Activated B cell treated with CpG ODN at 0.5 μM for 24 hours (primary cell): ENCODE results near the gene FARP1. TPM values are rescaled to one million over a fixed set of nuclear protein-coding genes. Genes with fewer than 3 reads are reported as not detected.
"Not testable (repeated sequence)": the region's sequence is repeated elsewhere in the genome, so short reads cannot be mapped to it uniquely, and the experiment has no call there.

Experiments
- ATAC-seq: fragments of 200-7000 bp; cut with Tn5 transposase; one replicate; pipeline ENCODE4 v1.10.0; 2021; ENCODE audit warnings: low read depth, mild to moderate bottlenecking, moderate library complexity
- CTCF ChIA-PET: fragments of 350-600 bp; sonication (Branson Sonifier 250); formaldehyde crosslinking; loops from one replicate; lab custom pipeline; 2021; ENCODE audit warnings: antibody characterized with exemption; lab: Charles Lee
- POLR2A ChIA-PET: fragments of 350-600 bp; sonication (Branson Sonifier 250); formaldehyde crosslinking; loops from one replicate; lab custom pipeline; 2021; ENCODE audit warnings: antibody characterized with exemption; lab: Charles Lee
- DNase-seq: peaks from one replicate; pipeline ENCODE4 v3.0.0; 2022
- H3K27ac Mint-ChIP-seq: one replicate; pipeline ENCODE4 v1.8.0; 2020; ENCODE audit warnings: mixed read lengths
- H3K27me3 Mint-ChIP-seq: one replicate; pipeline ENCODE4 v1.8.0; 2021; ENCODE audit warnings: mixed read lengths
- H3K36me3 Mint-ChIP-seq: one replicate; pipeline ENCODE4 v1.8.0; 2021; ENCODE audit warnings: low read depth, mixed read lengths
- H3K4me1 Mint-ChIP-seq: one replicate; pipeline ENCODE4 v1.8.0; 2021; ENCODE audit warnings: mixed read lengths
- H3K4me3 Mint-ChIP-seq: one replicate; pipeline ENCODE4 v1.8.0; 2020; ENCODE audit warnings: mild to moderate bottlenecking, mixed read lengths
- H3K9me3 Mint-ChIP-seq: one replicate; pipeline ENCODE4 v1.8.0; 2020; ENCODE audit warnings: mixed read lengths
- CTCF ChIP-seq: fragments of 200-600 bp; IDR thresholded peaks from one replicate; pipeline ENCODE4 v1.8.0; 2022; ENCODE audit warnings: antibody characterized with exemption, mild to moderate bottlenecking
- intact Hi-C: fragments of 100-400 bp; cut with micrococcal nuclease; formaldehyde crosslinking; loops from one replicate; pipeline ENCODE4 v1.15.1; 2024
- total RNA-seq: library from RNA; stranded (reverse); gene quantifications from 2 replicates; pipeline ENCODE4 v1.2.3, GENCODE V29; 2022

The FARP1 gene
- total RNA-seq, 1 donor from 2014 or later: 2.1 TPM

DNA sequence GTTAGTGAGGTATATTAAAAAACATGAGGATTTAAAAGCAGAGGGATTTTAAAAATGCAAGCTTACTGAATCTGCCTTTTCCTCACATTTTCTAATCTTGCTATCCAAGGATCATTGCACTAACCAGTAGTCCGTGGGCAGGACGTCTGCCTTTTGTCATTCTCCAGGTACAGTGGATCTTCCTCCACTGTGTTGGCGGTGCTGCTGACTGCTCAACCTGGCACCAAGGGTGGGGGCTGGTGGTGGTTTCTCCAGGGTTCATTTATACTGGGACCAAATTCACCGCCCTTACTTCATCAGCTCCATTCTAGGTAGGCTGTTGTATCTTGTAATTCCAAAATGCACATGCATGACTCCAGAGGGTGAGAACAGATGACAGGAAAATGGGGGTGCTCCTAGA is 264.7 kb downstream of the FARP1 start:
- Mint-ChIP-seq H3K4me1 (peaks cover 4% of the 10 kb centered on the region), H3K9me3 (no peaks in the 10 kb centered on the region), H3K4me3 (no peak overlapping the region), H3K36me3 (no peaks in the 10 kb centered on the region), H3K27me3 (peaks cover 10% of the 10 kb centered on the region), H3K27ac (no peak overlapping the region)
- ChIA-PET POLR2A (no interaction called here), CTCF (no interaction called here)
- no peak for TF ChIP-seq CTCF
- DNase-seq: no peak
- intact Hi-C loops: no loop called here
- no peak for ATAC-seq

GRCh38 chr13:98409281-98409680 is 266.4 kb downstream of the FARP1 start:
- no peak overlapping the region for H3K27ac Mint-ChIP-seq
- ChIA-PET CTCF (no interaction called here), POLR2A (no interaction called here)
- ATAC-seq (no peak), DNase-seq (no peak)
- H3K4me1 Mint-ChIP-seq: peaks cover 4% of the 10 kb centered on the region
- H3K27me3 Mint-ChIP-seq: peaks cover 14% of the 10 kb centered on the region
- H3K9me3 Mint-ChIP-seq: no peaks in the 10 kb centered on the region
- H3K36me3 Mint-ChIP-seq: no peaks in the 10 kb centered on the region
- intact Hi-C loops: no loop called here
- no peak for TF ChIP-seq CTCF
- H3K4me3 Mint-ChIP-seq: no peak overlapping the region

DNA sequence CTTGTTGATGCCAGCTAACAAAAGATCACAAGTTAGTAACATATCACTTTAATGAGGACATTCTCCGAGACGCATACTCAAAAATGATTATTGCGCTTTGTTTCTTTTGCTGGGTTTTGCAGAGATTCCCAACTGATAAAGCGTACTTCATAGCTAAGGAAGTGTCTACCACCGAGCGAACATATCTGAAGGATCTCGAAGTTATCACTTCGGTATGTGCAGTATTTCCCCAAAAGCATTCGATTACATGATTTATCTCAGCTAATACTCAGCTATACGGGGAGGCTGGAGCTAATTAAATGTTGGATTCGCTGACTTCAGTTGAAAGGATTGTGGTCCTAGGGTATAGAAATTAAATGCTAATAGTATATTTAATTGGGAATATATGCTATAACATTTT is 267.7 kb downstream of the FARP1 start:
- Mint-ChIP-seq H3K36me3 (no peaks in the 10 kb centered on the region), H3K4me3 (no peak overlapping the region), H3K27ac (no peak overlapping the region), H3K4me1 (peaks cover 4% of the 10 kb centered on the region), H3K9me3 (no peaks in the 10 kb centered on the region), H3K27me3 (peaks cover 12% of the 10 kb centered on the region)
- CTCF ChIA-PET: no interaction called here
- no peak for DNase-seq
- ATAC-seq: no peak
- intact Hi-C loops: no loop called here
- POLR2A ChIA-PET: no interaction called here
- no peak for TF ChIP-seq CTCF

- no peak for TF ChIP-seq CTCF
- no peaks in the 10 kb centered on the region for H3K36me3 Mint-ChIP-seq
- POLR2A ChIA-PET: no interaction called here
- CTCF ChIA-PET: no interaction called here
- no peak for ATAC-seq
- H3K4me1 Mint-ChIP-seq: peaks cover 4% of the 10 kb centered on the region
- no peak overlapping the region for H3K27ac Mint-ChIP-seq
- H3K4me3 Mint-ChIP-seq: no peak overlapping the region
- intact Hi-C loops: no loop called here
- H3K27me3 Mint-ChIP-seq: peaks cover 12% of the 10 kb centered on the region
- DNase-seq: no peak
- no peaks in the 10 kb centered on the region for H3K9me3 Mint-ChIP-seq
Observed at GRCh38 chr13:98411013-98411412, 268.1 kb downstream of the FARP1 start.

DNA sequence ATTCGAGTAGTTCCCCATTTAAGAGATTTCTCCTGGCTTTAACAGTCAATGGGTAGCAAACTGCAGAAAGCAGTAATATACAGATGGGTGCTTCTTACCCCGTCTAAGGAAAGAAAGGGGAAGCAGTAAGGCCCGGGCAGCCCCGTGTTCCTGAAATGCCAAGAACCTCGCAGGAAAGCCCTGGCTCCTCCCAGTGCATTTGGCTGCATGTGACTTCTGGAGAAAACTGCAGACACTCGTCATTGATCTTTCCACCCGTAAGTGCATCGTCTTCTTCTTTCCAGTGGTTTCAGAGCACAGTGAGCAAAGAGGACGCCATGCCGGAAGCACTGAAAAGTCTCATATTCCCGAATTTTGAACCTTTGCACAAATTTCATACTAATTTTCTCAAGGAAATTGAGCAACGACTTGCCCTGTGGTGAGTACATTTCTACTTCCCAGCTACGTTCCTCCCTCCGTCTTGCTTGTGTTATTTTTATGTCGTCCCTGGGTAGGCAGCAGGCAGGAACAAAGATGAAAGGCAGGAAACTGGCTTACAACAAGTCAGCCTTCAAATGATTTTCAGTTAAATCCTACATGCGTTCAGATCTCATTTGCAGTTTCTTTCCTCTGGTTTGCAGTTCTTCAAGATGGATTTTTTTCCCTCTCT is 268.8 kb downstream of the FARP1 start:
- H3K27ac Mint-ChIP-seq: no peak overlapping the region
- POLR2A ChIA-PET: no interaction called here
- ATAC-seq: no peak

DNA sequence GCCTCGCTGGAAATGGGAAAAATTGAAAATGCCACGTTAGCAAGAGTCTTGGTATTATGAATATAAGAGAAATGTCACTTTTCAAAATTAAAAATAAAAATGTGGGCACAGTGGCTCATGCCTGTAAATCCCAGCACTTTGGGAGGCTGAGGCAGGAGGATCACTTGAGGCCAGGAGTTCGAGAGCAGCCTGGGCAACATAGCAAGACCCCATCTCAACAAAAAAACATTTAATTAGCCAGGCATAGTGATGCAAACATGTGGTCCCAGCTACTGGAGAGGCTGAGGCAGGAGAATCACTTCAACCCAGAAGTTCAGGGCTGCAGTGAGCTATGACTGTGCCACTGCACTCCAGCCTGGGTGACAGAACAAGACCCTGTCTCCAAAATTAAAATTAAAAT is 270.4 kb downstream of the FARP1 start:
- H3K36me3 Mint-ChIP-seq, ATAC-seq, H3K9me3 Mint-ChIP-seq, DNase-seq, H3K27ac Mint-ChIP-seq, intact Hi-C loops, POLR2A ChIA-PET, H3K4me1 Mint-ChIP-seq, H3K4me3 Mint-ChIP-seq, CTCF ChIA-PET: not testable (repeated sequence)
- peaks cover 12% of the 10 kb centered on the region for H3K27me3 Mint-ChIP-seq

More for the DNA sequence above, 268.8 kb downstream of the FARP1 start:
- CTCF ChIA-PET: no interaction called here
- Mint-ChIP-seq H3K4me1 (peaks cover 4% of the 10 kb centered on the region), H3K36me3 (no peaks in the 10 kb centered on the region), H3K4me3 (peak overlapping the region; percentile 0), H3K9me3 (no peaks in the 10 kb centered on the region), H3K27me3 (peaks cover 12% of the 10 kb centered on the region)
- TF ChIP-seq CTCF: no peak
- DNase-seq: no peak
- intact Hi-C loops: no loop called here
